Hematopoietic multipotent progenitor cell treated with erythropoietin and hydrocortisone succinate and interleukin-3 and kit ligand, for 15 days (in vitro differentiated cells): ENCODE data around the gene STXBP3.

Experiments
- DNase-seq: peaks from one replicate; pipeline ENCODE4 v3.0.0-alpha.2; 2015; ENCODE audit warnings: low spot score

STXBP3 gene

GRCh38 chr1:108842525-108843181, 96.2 kb downstream of the STXBP3 start:
- no peak for DNase-seq

- no peak for DNase-seq
Observed at GRCh38 chr1:108843390-108844137, 97.1 kb downstream of the STXBP3 start.

GRCh38 chr1:108845446-108845845, 99.0 kb downstream of the STXBP3 start:
- DNase-seq: no peak

- DNase-seq: no peak
Observed at GRCh38 chr1:108845991-108846390, 99.5 kb downstream of the STXBP3 start.

GRCh38 chr1:108847494-108847893, 101.0 kb downstream of the STXBP3 start:
- no peak for DNase-seq

- no peak for DNase-seq
Observed at GRCh38 chr1:108848806-108849205, 102.3 kb downstream of the STXBP3 start.

GRCh38 chr1:108850929-108851328, 104.5 kb downstream of the STXBP3 start:
- DNase-seq: no peak

GRCh38 chr1:108851567-108851966, 105.1 kb downstream of the STXBP3 start:
- DNase-seq: no peak

GRCh38 chr1:108852221-108852975, 105.9 kb downstream of the STXBP3 start:
- DNase-seq: no peak

- DNase-seq: no peak
Observed at GRCh38 chr1:108854221-108855019, 107.9 kb downstream of the STXBP3 start.

- DNase-seq: no peak
Observed at GRCh38 chr1:108856994-108857393, 110.5 kb downstream of the STXBP3 start, which contains the start of gene AKNAD1. TSS of gene AKNAD1 (minus strand) at chr1:108857094. CDS start at chr1:108852664, 4,430 bp downstream.

- DNase-seq: no peak
Observed at GRCh38 chr1:108858230-108858950, 111.9 kb downstream of the STXBP3 start.
